Testis (tissue), 2 donors: ENCODE data around the gene DHX40.

Experiments used
- POLR2A ChIP-seq: fragments of 450-650 bp; IDR thresholded peaks from one replicate; pipeline ENCODE4 v1.6.1; 2017; ENCODE audit warnings: antibody characterized with exemption, mild to moderate bottlenecking, moderate library complexity
- TF ChIP-seq, protein P1 (sequence below), 3 experiments: fragments of 450-650 bp in 2 of 3; fragments of 200-600 bp in 1 of 3; sonication (generic) in 1 of 3; IDR thresholded peaks; one replicate each; pipeline ENCODE4 v1.5.1; 2016 to 2019; ENCODE audit warnings: antibody characterized with exemption in 3 of 3, mild to moderate bottlenecking in 2 of 3, moderate library complexity in 1 of 3

GRCh38 chr17:59642565-59642964, 77.2 kb downstream of the DHX40 start:
- TF ChIP-seq, protein P1, sequence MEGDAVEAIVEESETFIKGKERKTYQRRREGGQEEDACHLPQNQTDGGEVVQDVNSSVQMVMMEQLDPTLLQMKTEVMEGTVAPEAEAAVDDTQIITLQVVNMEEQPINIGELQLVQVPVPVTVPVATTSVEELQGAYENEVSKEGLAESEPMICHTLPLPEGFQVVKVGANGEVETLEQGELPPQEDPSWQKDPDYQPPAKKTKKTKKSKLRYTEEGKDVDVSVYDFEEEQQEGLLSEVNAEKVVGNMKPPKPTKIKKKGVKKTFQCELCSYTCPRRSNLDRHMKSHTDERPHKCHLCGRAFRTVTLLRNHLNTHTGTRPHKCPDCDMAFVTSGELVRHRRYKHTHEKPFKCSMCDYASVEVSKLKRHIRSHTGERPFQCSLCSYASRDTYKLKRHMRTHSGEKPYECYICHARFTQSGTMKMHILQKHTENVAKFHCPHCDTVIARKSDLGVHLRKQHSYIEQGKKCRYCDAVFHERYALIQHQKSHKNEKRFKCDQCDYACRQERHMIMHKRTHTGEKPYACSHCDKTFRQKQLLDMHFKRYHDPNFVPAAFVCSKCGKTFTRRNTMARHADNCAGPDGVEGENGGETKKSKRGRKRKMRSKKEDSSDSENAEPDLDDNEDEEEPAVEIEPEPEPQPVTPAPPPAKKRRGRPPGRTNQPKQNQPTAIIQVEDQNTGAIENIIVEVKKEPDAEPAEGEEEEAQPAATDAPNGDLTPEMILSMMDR (IDR thresholded peaks at IDR 0.05) = no peak
- TF ChIP-seq POLR2A = no peak
